HG03442 (cell line): ENCODE results near the gene UNC5C.

ENCODE experiments used
- ATAC-seq: cut with Tn5 transposase; IDR thresholded peaks from one replicate; pipeline ENCODE4 v1.9.1; 2021; ENCODE audit warnings: mild to moderate bottlenecking, moderate library complexity; ENCODE audit not compliant: unreplicated experiment

UNC5C gene

DNA sequence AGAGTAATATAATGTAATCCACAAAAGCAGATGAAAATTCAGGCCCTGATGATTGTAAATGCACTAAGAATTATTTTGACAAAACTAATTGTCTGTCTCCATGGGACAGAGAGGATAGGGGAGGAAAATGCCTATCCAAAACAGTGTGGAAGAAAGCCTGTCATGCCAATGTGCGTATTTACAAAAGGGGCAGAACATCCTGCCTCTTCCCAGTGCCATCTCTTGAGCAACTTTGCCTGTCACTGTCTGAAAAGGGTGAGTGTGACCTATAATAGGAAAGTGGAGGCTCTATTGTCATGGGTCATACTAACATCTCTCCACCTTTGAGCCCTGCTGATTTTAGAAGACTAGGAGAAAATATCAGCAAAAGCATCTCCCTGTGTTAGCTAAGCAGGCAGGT, 264.1 kb downstream of the UNC5C start:
- no peak for ATAC-seq

DNA sequence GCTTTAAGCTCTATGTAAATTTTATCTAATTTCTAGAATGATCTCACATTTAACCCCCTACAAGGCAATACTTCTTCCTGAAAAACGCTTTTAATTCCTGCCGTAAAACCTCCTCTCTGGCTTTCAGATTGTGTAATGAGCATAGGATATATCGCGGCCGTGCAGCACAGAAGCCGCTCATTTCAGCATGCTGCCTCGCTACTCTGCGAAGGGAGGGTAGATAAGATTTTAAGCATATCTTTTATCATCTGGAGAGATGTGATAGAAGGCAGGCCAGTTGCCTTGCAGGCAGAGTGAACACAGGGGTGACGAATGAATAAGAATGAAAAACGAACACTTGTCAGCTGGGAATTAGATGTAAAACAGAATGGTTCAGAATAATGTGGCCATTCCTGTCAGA, 265.5 kb downstream of the UNC5C start:
- ATAC-seq, result no peak

DNA sequence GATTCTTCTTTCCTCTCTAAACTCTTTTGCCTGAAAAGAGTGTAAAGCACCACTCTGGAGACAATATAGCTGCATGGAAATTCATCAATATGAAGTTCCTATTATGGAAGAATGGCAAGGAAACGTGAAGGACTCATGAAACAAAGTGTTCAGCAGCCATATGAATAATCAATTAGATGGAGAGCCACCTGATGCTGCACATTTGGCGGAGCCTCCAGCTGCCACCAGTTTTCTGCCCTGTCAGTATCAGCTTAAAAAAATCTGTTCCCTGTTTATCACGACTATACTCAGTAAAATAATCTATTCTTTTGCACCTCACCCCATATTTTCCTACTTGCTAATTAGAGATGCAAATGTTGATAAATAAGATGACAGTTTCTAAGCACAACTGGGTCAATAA, 276.0 kb downstream of the UNC5C start:
- ATAC-seq, result no peak

DNA sequence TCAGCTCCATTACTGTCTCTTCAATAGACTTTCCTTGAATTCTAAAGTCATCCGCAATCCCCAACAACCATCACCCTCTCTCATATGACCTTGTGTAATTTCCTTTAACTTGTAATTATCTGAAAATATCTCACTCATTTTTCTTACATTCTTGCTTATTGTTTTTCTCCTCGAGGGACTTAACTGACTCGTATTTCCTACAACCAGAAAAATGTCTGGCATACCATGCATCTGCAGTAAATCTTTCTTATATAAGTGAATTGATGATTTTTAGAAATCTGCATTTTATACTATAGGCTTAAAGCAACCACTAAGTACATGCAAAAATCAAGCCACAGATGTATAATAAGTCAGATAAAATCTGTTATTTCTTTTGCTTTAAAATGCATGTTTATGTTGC, 276.7 kb downstream of the UNC5C start:
- ATAC-seq, result no peak

DNA sequence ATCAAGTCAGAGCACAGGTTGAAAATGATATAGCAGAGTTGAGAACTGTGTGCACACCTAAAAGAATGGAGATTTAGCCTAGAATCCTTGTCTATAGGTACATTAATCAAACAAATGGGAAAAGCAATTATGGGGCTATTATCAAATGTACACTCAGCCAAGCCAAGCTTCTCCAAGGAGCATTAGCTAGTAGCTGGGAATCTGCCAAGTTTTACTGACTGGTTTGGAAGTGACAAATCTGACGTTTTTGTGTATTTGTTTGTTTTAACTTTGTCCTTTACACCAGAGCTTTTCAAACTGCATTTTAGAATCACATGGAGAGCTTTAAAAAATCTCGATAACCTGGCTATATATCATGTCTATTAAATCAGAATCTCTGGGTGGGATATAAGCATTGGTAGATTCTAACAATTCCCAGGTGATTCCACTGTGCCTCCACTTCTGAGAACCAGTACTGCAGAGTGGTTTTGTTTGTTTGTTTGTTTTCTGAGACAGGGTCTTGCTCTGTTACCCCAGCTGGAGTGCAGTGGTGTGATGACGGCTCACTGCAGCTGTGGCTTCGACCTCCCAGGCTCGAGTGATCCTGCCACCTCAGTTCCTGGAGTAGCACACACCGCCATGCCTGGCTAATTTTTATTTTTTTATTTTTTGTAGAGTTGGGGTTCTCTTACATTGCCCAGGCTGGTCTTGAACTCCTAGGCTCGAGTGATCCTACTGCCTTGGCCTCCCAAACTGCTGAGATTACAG, 279.8 kb downstream of the UNC5C start:
- ATAC-seq, result no peak

DNA sequence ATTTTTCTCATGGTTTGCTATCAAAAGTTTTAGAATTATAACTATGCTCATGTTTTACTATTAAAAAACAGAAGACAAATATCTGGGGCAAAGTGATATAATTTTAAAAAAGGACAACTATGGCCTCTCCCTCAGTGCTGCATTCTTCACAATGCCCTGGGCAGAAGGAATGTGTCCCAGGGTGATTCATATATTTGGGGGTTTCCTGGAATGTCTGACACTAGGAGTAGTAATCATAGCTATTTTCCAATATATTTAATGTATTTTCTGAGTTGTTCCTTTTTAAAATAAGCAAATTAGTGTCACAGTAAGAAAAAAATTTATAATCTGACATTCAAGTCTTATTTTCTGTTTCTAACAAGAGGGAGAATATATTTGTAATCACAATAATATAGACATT, 281.7 kb downstream of the UNC5C start:
- no peak for ATAC-seq

DNA sequence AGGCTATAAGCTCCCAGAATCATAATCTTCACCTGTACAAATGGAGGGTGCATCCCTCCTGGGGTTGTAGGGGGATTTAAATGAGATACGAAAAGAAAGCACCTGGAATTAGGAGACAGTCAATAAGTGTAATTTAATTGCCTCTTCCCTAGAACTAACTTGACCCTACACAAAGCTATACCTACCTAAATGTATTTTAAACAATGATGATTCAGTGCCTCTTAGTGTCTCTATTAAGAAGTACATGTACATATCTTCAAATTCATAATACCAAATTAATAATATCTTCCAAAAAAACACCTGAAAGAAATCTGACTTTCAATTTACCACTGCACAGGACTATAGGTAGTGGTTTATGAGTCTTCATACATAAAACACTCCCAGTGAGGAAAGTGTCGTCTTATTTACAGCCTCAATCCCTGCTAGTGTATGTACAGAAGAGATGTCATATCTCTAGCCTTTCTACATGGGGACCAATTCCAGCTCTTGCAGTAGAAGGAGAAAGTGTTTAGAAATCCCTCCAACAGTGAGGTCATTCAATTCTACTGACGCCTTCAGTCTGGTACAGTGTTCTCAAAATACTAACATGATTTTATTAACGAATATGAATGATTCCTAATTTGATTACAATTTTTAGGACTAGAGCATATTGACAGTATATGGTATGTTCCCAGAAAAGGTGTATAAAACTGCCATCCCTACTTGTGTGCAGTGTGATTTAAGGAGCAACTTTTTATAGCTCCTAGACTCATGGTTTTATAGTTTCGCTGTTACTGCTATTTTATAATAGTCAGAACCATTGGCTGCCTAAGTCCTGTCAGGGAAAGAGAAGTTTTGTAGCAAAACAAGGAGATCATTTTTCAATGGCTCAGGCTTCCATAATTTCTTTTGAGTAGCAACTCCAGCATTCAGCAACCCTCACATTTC, 282.7 kb downstream of the UNC5C start:
- no peak for ATAC-seq

DNA sequence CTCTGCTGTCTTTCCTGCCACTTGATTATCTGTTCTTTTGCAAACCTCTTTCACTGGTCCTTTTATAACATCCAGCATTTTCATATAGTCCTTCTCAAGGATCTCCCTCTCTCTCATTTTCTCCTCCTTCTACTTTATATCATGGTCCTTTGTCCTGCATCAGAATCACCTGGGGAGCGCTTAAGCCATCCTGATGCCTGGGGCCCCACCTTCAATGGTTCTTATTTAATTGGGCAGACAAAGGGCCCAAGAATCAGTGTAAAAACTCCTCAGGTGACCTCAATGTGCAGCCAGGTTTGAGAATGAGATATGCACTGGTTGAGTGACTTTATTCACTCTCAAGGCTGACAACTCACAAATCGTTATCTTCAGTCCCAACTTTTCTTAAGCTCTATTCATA, 283.9 kb downstream of the UNC5C start:
- no peak for ATAC-seq

DNA sequence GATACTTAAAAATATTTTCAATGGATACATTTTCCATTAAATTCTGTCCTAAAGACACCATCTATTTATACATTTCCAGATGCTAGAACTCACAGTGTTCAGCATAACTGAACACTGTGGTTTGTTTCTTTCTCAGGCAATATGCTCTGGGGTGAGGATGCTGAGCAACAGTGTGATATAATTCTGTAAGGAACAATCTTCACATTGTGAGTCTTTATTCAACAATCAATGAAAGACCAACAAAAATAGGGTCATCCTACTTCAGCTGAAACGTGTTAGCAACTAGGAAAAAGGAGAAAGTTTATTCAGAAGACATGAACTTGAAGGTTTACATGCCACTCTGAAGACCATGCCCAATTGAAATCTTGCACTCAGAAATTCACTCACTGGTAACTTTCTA, 284.8 kb downstream of the UNC5C start:
- no peak for ATAC-seq

DNA sequence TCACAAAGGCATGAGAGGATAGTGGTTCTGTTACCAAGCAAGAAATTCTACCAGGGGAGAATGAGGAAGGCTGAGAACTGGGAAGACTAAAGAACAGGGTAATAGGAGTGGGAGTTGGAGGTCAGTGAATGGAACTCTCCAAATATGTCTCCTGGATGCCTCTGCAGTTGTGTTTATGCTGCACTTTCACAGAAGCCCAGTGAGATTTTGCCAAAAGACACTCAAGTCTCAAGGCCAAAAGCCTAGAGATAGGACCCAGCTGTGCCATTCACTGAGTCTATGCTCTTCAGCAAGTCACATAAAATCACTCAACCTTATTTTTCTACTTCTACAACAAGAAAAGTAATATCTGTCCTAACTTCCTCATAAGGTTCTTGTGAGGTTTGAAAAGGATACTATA, 285.4 kb downstream of the UNC5C start:
- no peak for ATAC-seq

DNA sequence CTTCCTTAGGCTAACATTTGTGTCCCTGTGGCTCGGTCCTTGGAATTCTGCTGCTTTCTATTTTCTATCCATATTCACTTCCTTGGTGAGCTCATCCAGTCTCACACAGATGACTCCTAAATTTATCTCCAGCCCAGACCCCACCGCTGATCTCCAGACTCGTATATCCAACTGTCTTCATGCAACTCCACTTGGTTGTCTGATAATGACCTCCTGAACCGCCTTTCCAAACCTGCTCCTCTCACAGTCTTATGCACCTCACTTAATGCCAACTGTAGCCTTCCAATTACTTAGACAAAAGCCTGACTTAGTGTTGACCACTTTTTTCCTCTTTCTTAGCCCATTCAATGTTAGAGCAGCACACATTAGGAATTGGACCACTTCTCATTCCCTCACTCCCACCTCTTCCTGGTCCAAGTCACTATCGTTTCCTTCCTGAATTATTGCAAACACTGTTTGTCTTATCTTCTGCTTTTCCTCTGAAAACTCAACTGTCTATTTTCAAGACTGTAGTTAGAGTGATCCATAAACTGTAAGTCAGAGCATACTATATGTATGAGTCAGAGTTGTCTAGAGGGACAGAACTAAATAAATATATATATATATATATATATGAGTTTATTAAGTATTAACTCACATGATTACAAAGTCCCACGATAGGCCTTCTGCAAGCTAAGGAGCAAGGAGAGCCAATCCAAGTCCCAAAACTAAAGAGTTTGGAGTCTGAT, 292.5 kb downstream of the UNC5C start:
- ATAC-seq, result no peak

DNA sequence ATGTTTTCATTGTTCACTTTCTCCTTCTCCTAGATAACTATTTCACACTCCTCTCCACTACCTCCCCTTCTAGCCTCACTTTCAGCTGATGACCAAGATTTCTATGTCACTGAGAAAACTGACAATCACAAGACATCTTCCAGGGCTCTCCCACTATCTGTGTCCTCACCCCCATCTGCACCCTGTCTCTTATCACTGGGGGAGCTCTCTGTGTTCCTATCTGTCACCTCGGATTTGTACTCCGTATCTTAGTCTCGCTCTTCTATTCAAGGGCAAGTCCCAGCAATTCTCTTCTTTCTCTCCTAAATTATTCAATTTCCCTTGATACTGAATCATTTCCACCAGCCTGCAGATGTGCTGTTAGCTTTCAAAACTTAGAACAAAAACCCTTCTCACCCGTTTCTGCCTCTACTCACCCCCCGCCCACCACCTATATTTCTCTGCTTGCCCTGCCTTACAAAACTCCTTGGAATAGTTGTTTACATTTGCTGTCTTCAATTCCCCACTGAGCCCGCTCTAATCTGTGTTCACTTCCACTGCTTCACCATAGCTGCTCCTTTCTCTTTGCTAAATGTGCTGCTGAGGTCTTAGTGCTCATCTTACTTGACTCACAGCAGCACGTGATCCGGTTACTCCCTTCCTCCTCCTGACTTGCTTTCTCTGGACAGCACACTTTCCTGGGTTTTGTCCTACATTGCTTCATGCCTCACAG, 293.2 kb downstream of the UNC5C start:
- ATAC-seq, result no peak

DNA sequence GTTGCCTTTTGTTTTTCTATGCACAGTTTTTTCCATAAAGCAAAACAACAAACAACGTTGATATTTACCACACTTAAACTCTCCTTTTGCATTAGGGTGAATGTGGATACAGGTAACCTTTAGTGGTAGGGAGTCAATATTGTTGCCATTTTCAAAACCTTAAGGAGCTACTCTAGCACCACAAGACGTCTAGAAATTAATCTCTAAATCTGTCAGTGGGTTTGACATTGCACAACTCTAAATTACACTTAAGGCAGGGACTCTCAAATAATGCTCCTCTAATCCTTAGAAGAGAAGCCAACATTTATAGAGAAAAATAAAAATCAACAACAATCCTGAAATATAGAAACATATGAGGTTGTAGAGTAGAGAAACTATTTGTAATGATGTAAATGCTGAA, 297.2 kb downstream of the UNC5C start:
- ATAC-seq, result no peak

DNA sequence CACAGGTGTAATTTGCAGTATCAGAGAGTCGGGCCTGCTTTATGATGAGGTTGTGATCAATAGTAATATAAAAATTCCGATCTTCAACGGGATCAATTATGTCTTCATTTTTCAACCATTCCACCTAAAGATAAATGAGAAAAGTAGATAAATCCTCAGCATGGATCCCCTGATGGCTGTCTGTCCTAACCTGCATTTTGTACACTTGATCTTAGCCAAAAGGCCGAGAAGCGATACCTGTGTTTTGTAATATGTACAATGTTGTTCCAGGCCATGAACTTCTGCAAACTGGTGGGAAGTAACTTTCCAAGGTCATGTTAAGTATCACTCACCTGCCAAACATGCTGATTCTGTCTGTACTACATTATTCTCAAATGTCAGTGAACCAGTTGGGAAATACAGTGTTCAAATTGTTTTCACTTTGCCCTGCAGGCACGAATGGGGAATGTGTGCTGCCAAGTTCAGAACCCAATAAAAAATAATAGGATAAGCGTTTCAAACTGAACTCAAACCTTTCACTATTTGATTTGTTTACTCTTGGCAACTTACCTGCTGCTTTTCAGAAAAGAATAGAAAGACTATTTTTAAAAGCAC, 298.1 kb downstream of the UNC5C start:
- ATAC-seq, result no peak

DNA sequence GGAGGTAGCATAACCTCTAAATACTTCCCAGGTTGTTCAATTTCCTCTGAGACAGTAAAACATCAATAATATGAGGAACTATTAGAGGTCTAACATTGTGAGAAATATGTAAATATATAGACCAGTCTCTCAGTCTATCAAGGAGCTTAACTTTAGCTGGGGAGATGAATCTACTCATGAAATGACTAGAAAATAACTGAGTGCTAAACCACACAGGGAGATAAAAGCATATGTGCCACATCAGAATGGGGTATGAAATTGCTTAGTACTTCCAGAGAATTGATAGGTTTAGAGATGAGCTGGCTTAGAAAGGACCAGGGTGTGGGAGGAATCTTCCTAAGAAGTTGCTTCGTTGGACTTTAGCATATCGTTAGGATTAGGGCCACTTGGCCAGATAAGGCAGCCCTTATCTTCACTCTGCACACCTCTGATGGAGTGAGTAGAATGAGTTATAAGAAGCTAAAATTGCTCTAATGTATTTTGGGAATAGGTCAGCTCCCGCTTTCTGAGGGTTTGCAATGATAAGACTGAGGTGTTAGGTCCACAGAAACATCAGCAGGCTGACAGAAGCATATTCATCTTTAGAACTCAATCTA, 299.2 kb downstream of the UNC5C start:
- ATAC-seq, result no peak

DNA sequence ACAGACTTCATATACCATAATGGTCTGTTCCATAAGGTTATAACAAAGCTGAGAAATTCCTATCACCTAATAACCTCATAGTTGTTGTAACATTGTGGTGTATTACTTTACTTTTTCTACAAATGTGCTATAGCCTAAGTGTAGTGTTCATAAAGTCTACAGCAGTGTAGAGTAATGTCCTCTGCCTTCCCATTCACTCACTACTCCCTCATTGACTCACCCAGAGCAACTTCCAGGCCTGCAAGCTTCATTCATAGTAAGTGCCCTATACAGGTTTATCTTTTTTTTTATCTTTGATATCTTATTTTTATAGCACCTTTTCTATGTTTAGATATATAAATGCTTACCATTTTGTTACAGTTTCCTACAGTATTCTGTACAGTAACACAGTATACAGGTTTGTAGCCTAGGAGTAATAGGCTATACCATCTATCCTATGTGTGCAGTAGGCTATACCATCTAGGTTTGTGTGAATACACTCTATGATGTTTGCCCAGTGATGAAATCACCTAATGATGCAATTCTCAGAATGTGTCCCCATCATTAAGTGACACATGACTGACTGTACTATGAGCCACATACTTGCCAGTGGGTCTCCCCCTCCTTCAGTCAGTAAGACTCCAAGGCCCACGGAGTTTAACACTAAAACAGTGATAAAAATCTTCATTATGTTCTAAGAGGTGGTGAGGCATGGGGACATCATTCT, 299.9 kb downstream of the UNC5C start:
- no peak for ATAC-seq

DNA sequence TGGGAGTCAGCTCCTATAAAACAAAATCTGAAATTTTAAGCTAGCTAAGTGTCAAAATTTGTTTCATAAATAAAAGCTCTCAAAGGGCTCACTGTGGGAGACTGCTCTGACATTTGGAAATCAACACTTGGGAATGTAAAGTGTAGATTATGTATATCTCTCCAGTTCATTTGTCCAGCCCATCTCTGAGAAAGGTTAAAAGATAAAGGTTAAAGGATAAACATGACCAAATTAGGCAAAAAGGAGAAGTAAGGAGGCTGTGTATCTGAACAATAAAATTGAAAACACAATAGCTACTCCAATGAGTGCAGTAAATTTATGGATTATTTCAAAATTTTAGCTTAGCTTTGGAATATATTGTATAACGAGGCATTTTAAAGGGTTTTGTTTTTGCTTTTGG, 304.9 kb downstream of the UNC5C start:
- ATAC-seq, result no peak

DNA sequence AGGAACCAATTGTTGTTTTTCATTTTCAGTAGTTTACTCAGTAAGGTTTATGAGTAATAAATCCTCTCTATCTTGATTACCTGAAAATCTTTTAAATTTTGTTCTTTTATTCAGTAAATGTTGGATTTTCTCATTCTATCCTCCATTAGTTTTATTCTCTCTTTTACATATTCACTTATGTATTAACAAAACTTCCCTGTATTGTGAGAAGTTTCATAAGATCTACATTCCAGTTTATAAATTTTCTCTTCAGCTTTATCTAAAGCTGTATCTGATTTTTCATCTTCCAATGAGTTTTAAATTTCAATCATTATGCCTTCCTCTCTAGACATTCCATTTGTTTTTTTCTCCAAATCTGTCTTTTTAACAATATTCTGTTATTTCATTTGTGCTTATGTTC, 310.2 kb downstream of the UNC5C start:
- ATAC-seq, result no peak

DNA sequence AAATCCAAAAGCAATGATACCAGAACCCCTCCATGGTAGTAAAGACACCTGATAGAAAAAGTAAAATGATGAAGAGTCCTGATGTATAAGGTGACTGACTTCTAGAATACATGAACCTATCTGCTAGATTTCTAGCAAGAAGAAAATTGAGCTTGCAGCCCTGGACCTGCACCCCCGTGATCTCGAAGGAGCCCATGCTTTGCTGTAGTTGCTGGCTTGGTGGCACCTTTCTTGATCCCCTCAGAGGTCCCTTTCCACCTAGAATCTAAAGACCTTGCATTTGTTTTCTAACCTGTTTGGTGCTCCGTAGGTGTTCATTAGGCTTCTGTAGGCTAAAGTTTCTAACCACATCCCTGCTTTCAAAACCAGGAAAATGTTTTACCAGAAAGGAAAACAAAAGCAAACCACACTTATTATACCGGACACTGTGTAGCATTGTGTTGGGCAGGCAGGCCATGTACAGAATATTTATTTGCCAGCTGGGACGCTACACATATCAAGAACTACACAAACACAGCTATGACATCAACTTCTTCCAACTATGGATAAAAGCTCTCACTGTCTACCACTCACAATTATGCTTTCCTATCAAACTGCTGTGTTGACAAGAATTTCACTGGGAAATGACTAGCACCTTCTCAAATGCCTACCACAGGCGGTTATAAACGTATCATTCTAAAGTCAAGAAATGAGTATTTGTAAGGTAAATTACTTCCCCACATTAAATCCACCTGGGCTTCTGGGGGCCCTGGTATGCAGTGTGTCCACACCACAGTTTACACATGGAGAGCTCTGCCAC, 316.2 kb downstream of the UNC5C start:
- no peak for ATAC-seq
